ENCODE results near the gene TSPAN7.

GRCh38 chrX:38583181-38583580, 21.8 kb downstream of the TSPAN7 start:
- TF ChIP-seq, protein P1, sequence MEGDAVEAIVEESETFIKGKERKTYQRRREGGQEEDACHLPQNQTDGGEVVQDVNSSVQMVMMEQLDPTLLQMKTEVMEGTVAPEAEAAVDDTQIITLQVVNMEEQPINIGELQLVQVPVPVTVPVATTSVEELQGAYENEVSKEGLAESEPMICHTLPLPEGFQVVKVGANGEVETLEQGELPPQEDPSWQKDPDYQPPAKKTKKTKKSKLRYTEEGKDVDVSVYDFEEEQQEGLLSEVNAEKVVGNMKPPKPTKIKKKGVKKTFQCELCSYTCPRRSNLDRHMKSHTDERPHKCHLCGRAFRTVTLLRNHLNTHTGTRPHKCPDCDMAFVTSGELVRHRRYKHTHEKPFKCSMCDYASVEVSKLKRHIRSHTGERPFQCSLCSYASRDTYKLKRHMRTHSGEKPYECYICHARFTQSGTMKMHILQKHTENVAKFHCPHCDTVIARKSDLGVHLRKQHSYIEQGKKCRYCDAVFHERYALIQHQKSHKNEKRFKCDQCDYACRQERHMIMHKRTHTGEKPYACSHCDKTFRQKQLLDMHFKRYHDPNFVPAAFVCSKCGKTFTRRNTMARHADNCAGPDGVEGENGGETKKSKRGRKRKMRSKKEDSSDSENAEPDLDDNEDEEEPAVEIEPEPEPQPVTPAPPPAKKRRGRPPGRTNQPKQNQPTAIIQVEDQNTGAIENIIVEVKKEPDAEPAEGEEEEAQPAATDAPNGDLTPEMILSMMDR (IDR thresholded peaks at IDR 0.05): no peak
- TF ChIP-seq EP300 (IDR thresholded peaks at IDR 0.05): no peak

Data from suprapubic skin (tissue), 3 donors.